OCI-LY1 (cell line): ENCODE measurements around the gene CLCA2.

Source experiments
- H2AFZ ChIP-seq: fragments of 200-600 bp; sonication (generic), shearing (Covaris generic); 2 replicates; pipeline ENCODE4 v1.6.0; 2014; ENCODE audit warnings: antibody characterized with exemption, mild to moderate bottlenecking, low read length
- H3F3A ChIP-seq: fragments of 200-600 bp; sonication (generic), shearing (Covaris generic); 2 replicates; pipeline ENCODE4 v1.6.0; 2014; ENCODE audit warnings: mild to moderate bottlenecking, antibody characterized with exemption, low read length, moderate library complexity; ENCODE audit not compliant: insufficient read depth
- H3K27ac ChIP-seq: fragments of 200-600 bp; sonication (generic); 2 replicates; pipeline ENCODE4 v1.5.1; 2014; ENCODE audit warnings: low read length, mixed run types, mild to moderate bottlenecking, low read depth; ENCODE audit not compliant: poor library complexity, severe bottlenecking
- H3K27me3 ChIP-seq: fragments of 200-600 bp; sonication (generic); 2 replicates; pipeline ENCODE4 v1.6.0; 2014; ENCODE audit warnings: antibody characterized with exemption, mild to moderate bottlenecking, low read length, moderate library complexity; ENCODE audit not compliant: insufficient read depth
- H3K36me3 ChIP-seq: fragments of 200-600 bp; sonication (generic); 2 replicates; pipeline ENCODE4 v1.6.1; 2014; ENCODE audit warnings: mild to moderate bottlenecking, antibody characterized with exemption, low read length, moderate library complexity, mixed read lengths; ENCODE audit not compliant: insufficient read depth
- H3K4me1 ChIP-seq: fragments of 200-600 bp; sonication (generic); 2 replicates; pipeline ENCODE4 v1.5.1; 2014; ENCODE audit warnings: mild to moderate bottlenecking, low read length, moderate library complexity; ENCODE audit not compliant: insufficient read depth, severe bottlenecking
- H3K4me2 ChIP-seq: fragments of 200-600 bp; sonication (generic), shearing (Covaris generic); 2 replicates; pipeline ENCODE4 v1.6.1; 2014; ENCODE audit warnings: low read length
- H3K4me3 ChIP-seq: fragments of 200-600 bp; sonication (generic); 2 replicates; pipeline ENCODE4 v1.5.1; 2014; ENCODE audit warnings: low read length, low read depth, mild to moderate bottlenecking, mixed read lengths; ENCODE audit not compliant: poor library complexity, severe bottlenecking
- H3K79me2 ChIP-seq: fragments of 200-600 bp; shearing (Covaris generic); 2 replicates; pipeline ENCODE4 v1.6.1; 2016; ENCODE audit warnings: mixed run types, low read length, mixed read lengths; ENCODE audit not compliant: insufficient read depth
- H3K9ac ChIP-seq: fragments of 200-600 bp; sonication (generic), shearing (Covaris generic); 2 replicates; pipeline ENCODE4 v1.6.1; 2014; ENCODE audit warnings: mild to moderate bottlenecking, low read length, mixed read lengths
- H3K9me2 ChIP-seq: fragments of 200-600 bp; sonication (generic), shearing (Covaris generic); 2 replicates; pipeline ENCODE4 v1.6.1; 2014; ENCODE audit warnings: low read depth, mild to moderate bottlenecking, low read length, mixed read lengths
- H3K9me3 ChIP-seq: fragments of 200-600 bp; shearing (Covaris generic); 2 replicates; pipeline ENCODE4 v1.6.1; 2014; ENCODE audit warnings: low read length, mixed read lengths
- H4K20me1 ChIP-seq: fragments of 200-600 bp; sonication (generic), shearing (Covaris generic); 2 replicates; pipeline ENCODE4 v1.6.0; 2016; ENCODE audit warnings: mild to moderate bottlenecking, low read length; ENCODE audit not compliant: insufficient read depth
- CTCF ChIP-seq: fragments of 200-600 bp; sonication (generic), shearing (Covaris generic); IDR thresholded peaks from 2 replicates; pipeline ENCODE4 v1.5.1; 2017; ENCODE audit warnings: mild to moderate bottlenecking, antibody characterized with exemption, low read length, moderate library complexity, mixed read lengths
- EZH2 ChIP-seq: fragments of 200-600 bp; sonication (generic), shearing (Covaris generic); IDR thresholded peaks from 2 replicates; pipeline ENCODE4 v1.8.0; 2017; ENCODE audit warnings: borderline replicate concordance, mixed run types, mild to moderate bottlenecking, antibody characterized with exemption, low read length, moderate library complexity, mixed read lengths

Gene CLCA2

GRCh38 chr1:86396498-86396890 is 27.5 kb upstream of the CLCA2 start:
- peak overlapping the region; percentile 25 for H3K27ac ChIP-seq
- H3K9me2 ChIP-seq, result no peaks in the 10 kb centered on the region
- H3K9me3 ChIP-seq, result no peaks in the 10 kb centered on the region
- H3F3A ChIP-seq, result no peaks in the 10 kb centered on the region
- peak overlapping the region; percentile 72 for H3K4me2 ChIP-seq
- H3K79me2 ChIP-seq, result no peaks in the 10 kb centered on the region
- H3K36me3 ChIP-seq, result no peaks in the 10 kb centered on the region
- peaks cover 20% of the 10 kb centered on the region for H3K4me1 ChIP-seq
- H3K9ac ChIP-seq, result peak overlapping the region; percentile 41
- peak overlapping the region; percentile 26 for H2AFZ ChIP-seq
- H3K4me3 ChIP-seq, result peak overlapping the region; percentile 66
- H4K20me1 ChIP-seq, result no peaks in the 10 kb centered on the region
- TF ChIP-seq CTCF (no peak), EZH2 (no peak)
- H3K27me3 ChIP-seq, result no peaks in the 10 kb centered on the region

- Histone ChIP-seq H3K27me3 (no peaks in the 10 kb centered on the region; the same call in 1 of the 2 replicates), H3K27ac (no peak overlapping the region), H3K36me3 (no peaks in the 10 kb centered on the region), H4K20me1 (no peaks in the 10 kb centered on the region), H3F3A (no peaks in the 10 kb centered on the region), H3K9me2 (no peaks in the 10 kb centered on the region), H3K79me2 (no peaks in the 10 kb centered on the region), H3K4me3 (no peak overlapping the region), H3K4me1 (no peaks in the 10 kb centered on the region), H2AFZ (no peak overlapping the region), H3K9ac (no peak overlapping the region), H3K4me2 (no peak overlapping the region), H3K9me3 (no peaks in the 10 kb centered on the region)
- TF ChIP-seq CTCF, result no peak
- no peak for TF ChIP-seq EZH2
These were observed 14.5 kb upstream of the CLCA2 start for GRCh38 chr1:86409416-86410021.

GRCh38 chr1:86410879-86411278 is 13.1 kb upstream of the CLCA2 start:
- Histone ChIP-seq H3K27me3 (no peaks in the 10 kb centered on the region; the same call in 1 of the 2 replicates), H3F3A (no peaks in the 10 kb centered on the region), H3K4me2 (no peak overlapping the region), H4K20me1 (no peaks in the 10 kb centered on the region), H3K79me2 (no peaks in the 10 kb centered on the region), H3K9me2 (no peaks in the 10 kb centered on the region), H3K9me3 (no peaks in the 10 kb centered on the region), H3K36me3 (no peaks in the 10 kb centered on the region), H3K9ac (no peak overlapping the region), H3K27ac (no peak overlapping the region), H2AFZ (no peak overlapping the region), H3K4me1 (no peaks in the 10 kb centered on the region), H3K4me3 (no peak overlapping the region)
- TF ChIP-seq EZH2 (no peak), CTCF (no peak)
